Measurements from ENCODE around the gene ACYP2.

ACYP2 gene

GRCh38 chr2:54308782-54309181 is 193.4 kb downstream of the ACYP2 start:
- no peaks in the 10 kb centered on the region for H3F3A ChIP-seq (ENCODE audit: insufficient read depth)
- no peaks in the 10 kb centered on the region for H3K9me2 ChIP-seq (replicated peaks; ENCODE audit: insufficient read depth, low read length)
- no peaks in the 10 kb centered on the region for H3K79me2 ChIP-seq (ENCODE audit: insufficient read depth, low read length)
- no peaks in the 10 kb centered on the region for H3K9me3 ChIP-seq (ENCODE audit: insufficient read depth, low read length)
- no peak overlapping the region for H3K27ac ChIP-seq (ENCODE audit: low read depth, low read length)
- no peak overlapping the region for H2AFZ ChIP-seq (ENCODE audit: low read depth, low read length, severe bottlenecking)
- no peaks in the 10 kb centered on the region for H3K27me3 ChIP-seq (ENCODE audit: low read length)
- TF ChIP-seq, protein P1, sequence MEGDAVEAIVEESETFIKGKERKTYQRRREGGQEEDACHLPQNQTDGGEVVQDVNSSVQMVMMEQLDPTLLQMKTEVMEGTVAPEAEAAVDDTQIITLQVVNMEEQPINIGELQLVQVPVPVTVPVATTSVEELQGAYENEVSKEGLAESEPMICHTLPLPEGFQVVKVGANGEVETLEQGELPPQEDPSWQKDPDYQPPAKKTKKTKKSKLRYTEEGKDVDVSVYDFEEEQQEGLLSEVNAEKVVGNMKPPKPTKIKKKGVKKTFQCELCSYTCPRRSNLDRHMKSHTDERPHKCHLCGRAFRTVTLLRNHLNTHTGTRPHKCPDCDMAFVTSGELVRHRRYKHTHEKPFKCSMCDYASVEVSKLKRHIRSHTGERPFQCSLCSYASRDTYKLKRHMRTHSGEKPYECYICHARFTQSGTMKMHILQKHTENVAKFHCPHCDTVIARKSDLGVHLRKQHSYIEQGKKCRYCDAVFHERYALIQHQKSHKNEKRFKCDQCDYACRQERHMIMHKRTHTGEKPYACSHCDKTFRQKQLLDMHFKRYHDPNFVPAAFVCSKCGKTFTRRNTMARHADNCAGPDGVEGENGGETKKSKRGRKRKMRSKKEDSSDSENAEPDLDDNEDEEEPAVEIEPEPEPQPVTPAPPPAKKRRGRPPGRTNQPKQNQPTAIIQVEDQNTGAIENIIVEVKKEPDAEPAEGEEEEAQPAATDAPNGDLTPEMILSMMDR (IDR thresholded peaks at IDR 0.05; ENCODE audit: insufficient read depth, low read length, poor library complexity, severe bottlenecking) = no peak
- no peak for TF ChIP-seq EZH2phosphoT487 (conservative IDR thresholded peaks at IDR 0.05; ENCODE audit: low read length)
- H3K4me3 ChIP-seq (ENCODE audit: insufficient read depth, low read length, poor library complexity, severe bottlenecking) = no peak overlapping the region
- H4K20me1 ChIP-seq (ENCODE audit: low read depth, low read length) = no peaks in the 10 kb centered on the region
- H3K4me2 ChIP-seq (ENCODE audit: low read depth, low read length, poor library complexity, severe bottlenecking) = no peak overlapping the region
- H3K36me3 ChIP-seq (ENCODE audit: low read length) = no peaks in the 10 kb centered on the region
- no peak overlapping the region for H3K9ac ChIP-seq (ENCODE audit: low read length)

DNA sequence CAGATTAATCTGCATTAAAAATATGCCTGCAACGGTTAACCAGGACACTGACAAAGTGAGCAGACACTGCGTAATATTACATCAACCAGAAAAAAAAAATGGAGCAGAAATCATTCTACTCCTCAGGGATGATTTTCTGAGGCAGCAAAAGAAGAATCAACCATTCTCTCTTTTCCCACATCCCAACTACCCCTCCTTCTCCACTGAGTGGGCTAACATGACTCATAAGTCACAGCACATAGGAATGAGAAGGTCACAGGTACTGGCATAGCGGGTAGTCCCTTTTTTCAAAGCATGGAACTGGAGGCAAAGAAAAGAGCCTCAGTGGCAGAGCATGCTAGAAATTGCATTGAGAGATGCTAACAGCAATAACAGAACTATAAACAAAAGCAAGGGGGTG is 194.9 kb downstream of the ACYP2 start:
- no peak overlapping the region for H2AFZ ChIP-seq (ENCODE audit: low read depth, low read length, severe bottlenecking)

GRCh38 chr2:54310961-54311360 is 195.5 kb downstream of the ACYP2 start:
- Histone ChIP-seq H3K4me2 (ENCODE audit: low read depth, low read length, poor library complexity, severe bottlenecking) (no peak overlapping the region), H3K9ac (ENCODE audit: low read length) (no peak overlapping the region), H3K9me3 (ENCODE audit: insufficient read depth, low read length) (no peaks in the 10 kb centered on the region), H3K9me2 (replicated peaks; ENCODE audit: insufficient read depth, low read length) (no peaks in the 10 kb centered on the region), H3K4me3 (ENCODE audit: insufficient read depth, low read length, poor library complexity, severe bottlenecking) (no peak overlapping the region), H4K20me1 (ENCODE audit: low read depth, low read length) (no peaks in the 10 kb centered on the region), H3K36me3 (ENCODE audit: low read length) (no peaks in the 10 kb centered on the region), H3F3A (ENCODE audit: insufficient read depth) (no peaks in the 10 kb centered on the region), H2AFZ (ENCODE audit: low read depth, low read length, severe bottlenecking) (no peak overlapping the region), H3K27ac (ENCODE audit: low read depth, low read length) (no peak overlapping the region), H3K79me2 (ENCODE audit: insufficient read depth, low read length) (no peaks in the 10 kb centered on the region), H3K27me3 (ENCODE audit: low read length) (no peaks in the 10 kb centered on the region)
- TF ChIP-seq EZH2phosphoT487 (conservative IDR thresholded peaks at IDR 0.05; ENCODE audit: low read length) = no peak
- TF ChIP-seq, protein P1 (IDR thresholded peaks at IDR 0.05; ENCODE audit: insufficient read depth, low read length, poor library complexity, severe bottlenecking) = no peak

More for the DNA sequence above, 194.9 kb downstream of the ACYP2 start:
- no peak overlapping the region for H3K4me2 ChIP-seq (ENCODE audit: low read depth, low read length, poor library complexity, severe bottlenecking)
- no peaks in the 10 kb centered on the region for H3K36me3 ChIP-seq (ENCODE audit: low read length)
- H3K79me2 ChIP-seq (ENCODE audit: insufficient read depth, low read length) = no peaks in the 10 kb centered on the region
- H3K27me3 ChIP-seq (ENCODE audit: low read length) = no peaks in the 10 kb centered on the region
- no peak overlapping the region for H3K4me3 ChIP-seq (ENCODE audit: insufficient read depth, low read length, poor library complexity, severe bottlenecking)
- no peaks in the 10 kb centered on the region for H3K9me2 ChIP-seq (replicated peaks; ENCODE audit: insufficient read depth, low read length)
- no peak overlapping the region for H3K27ac ChIP-seq (ENCODE audit: low read depth, low read length)
- no peaks in the 10 kb centered on the region for H4K20me1 ChIP-seq (ENCODE audit: low read depth, low read length)
- TF ChIP-seq EZH2phosphoT487 (conservative IDR thresholded peaks at IDR 0.05; ENCODE audit: low read length) = no peak
- TF ChIP-seq, protein P1 (IDR thresholded peaks at IDR 0.05; ENCODE audit: insufficient read depth, low read length, poor library complexity, severe bottlenecking) = no peak
- H3F3A ChIP-seq (ENCODE audit: insufficient read depth) = no peaks in the 10 kb centered on the region
- no peak overlapping the region for H3K9ac ChIP-seq (ENCODE audit: low read length)
- no peaks in the 10 kb centered on the region for H3K9me3 ChIP-seq (ENCODE audit: insufficient read depth, low read length)
